HCT116 (cell line): ENCODE results near the gene KRT83. TPM values are rescaled to one million over a fixed set of nuclear protein-coding genes. Genes with fewer than 3 reads are reported as not detected.

Experiments used
- ATAC-seq: fragments of 200-7000 bp; cut with Tn5 transposase; 2 replicates; pipeline ENCODE4 v1.9.1; 2020; ENCODE audit warnings: mild to moderate bottlenecking, moderate library complexity
- BruUV-seq: library from RNA; stranded (reverse); fragments of 400-500 nt; replicated peaks from 2 replicates; lab custom pipeline; 2021; lab: Mats Ljungman, UMichigan
- CTCF ChIA-PET: fragments of 300-600 bp; sonication (Branson Sonifier 250); formaldehyde crosslinking; loops from one replicate; lab custom pipeline; 2021; ENCODE audit warnings: antibody characterized with exemption; lab: Charles Lee
- POLR2A ChIA-PET: fragments of 300-600, 350-600 bp; sonication (Branson Sonifier 250); formaldehyde crosslinking; loops from one replicate; lab custom pipeline; 2021; ENCODE audit warnings: antibody characterized with exemption; lab: Charles Lee
- RAD21 ChIA-PET, 2 experiments: fragments of 300-600 bp; sonication (Branson Sonifier 250); formaldehyde crosslinking; loops; one replicate each; lab custom pipeline; 2023; ENCODE audit warnings: low total read pairs in 2 of 2; ENCODE audit not compliant: uncharacterized antibody in 2 of 2, unreplicated experiment in 2 of 2, low non-redundant PET in 1 of 2; lab: Charles Lee
- DNase-seq: peaks from one replicate; pipeline ENCODE4 v3.0.0-alpha.2; 2010; ENCODE audit warnings: low read depth, low spot score
- H2AFZ ChIP-seq: fragments of 200-600 bp; shearing (Covaris generic), sonication (generic); 2 replicates; pipeline ENCODE4 v1.6.1; 2017; ENCODE audit warnings: low read depth, mixed run types, mixed read lengths, antibody characterized with exemption, low read length; ENCODE audit not compliant: poor library complexity, severe bottlenecking
- H3K27ac ChIP-seq: 2 replicates; pipeline ENCODE4 v1.5.1; 2012; ENCODE audit warnings: low read depth, low read length
- H3K27me3 ChIP-seq: fragments of 200-600 bp; sonication (generic); 2 replicates; pipeline ENCODE4 v1.6.1; 2016; ENCODE audit warnings: mixed run types, low read length, mixed read lengths; ENCODE audit not compliant: insufficient read depth
- H3K36me3 ChIP-seq, 2 experiments: fragments of 200-500 bp in 1 of 2; fragments of 200-600 bp in 1 of 2; sonication (Bioruptor generic) in 1 of 2; sonication (generic) in 1 of 2; 2 replicates each; pipeline versions ENCODE4 v1.5.1 to v1.6.1; 2014 to 2016; ENCODE audit warnings: low read length in 2 of 2, inconsistent platforms in 1 of 2, mixed read lengths in 1 of 2, mixed run types in 1 of 2; ENCODE audit not compliant: insufficient read depth in 2 of 2, control insufficient read depth in 1 of 2
- H3K4me1 ChIP-seq, 2 experiments: fragments of 200-600 bp in 1 of 2; sonication (generic) in 1 of 2; 2 replicates each; pipeline versions ENCODE4 v1.5.1 to v1.6.1; 2012 to 2017; ENCODE audit warnings: low read length in 2 of 2, inconsistent platforms in 1 of 2, mild to moderate bottlenecking in 1 of 2, mixed read lengths in 1 of 2, mixed run types in 1 of 2, moderate library complexity in 1 of 2; ENCODE audit not compliant: insufficient read depth in 2 of 2, control insufficient read depth in 1 of 2
- H3K4me2 ChIP-seq: fragments of 200-600 bp; sonication (generic); 2 replicates; pipeline ENCODE4 v1.6.1; 2017; ENCODE audit warnings: mixed run types, low read length, mixed read lengths
- H3K4me3 ChIP-seq, 2 experiments: fragments of 200-600 bp in 1 of 2; sonication (generic) in 1 of 2; replicated peaks in 1 of 2; 2 replicates each; pipeline ENCODE4 v1.5.1; 2011 to 2016; ENCODE audit warnings: low read length in 2 of 2, control low read depth in 1 of 2, low read depth in 1 of 2, mild to moderate bottlenecking in 1 of 2, mixed read lengths in 1 of 2, mixed run types in 1 of 2
- H3K79me2 ChIP-seq: fragments of 200-600 bp; sonication (generic); 2 replicates; pipeline ENCODE4 v1.6.1; 2017; ENCODE audit warnings: mild to moderate bottlenecking, mixed run types, low read length, moderate library complexity, mixed read lengths; ENCODE audit not compliant: insufficient read depth
- H3K9ac ChIP-seq: fragments of 200-600 bp; sonication (generic); 2 replicates; pipeline ENCODE4 v1.6.1; 2016; ENCODE audit warnings: low read length, mixed read lengths
- H3K9me2 ChIP-seq: fragments of 200-600 bp; sonication (generic), shearing (Covaris generic); 2 replicates; pipeline ENCODE4 v1.6.1; 2017; ENCODE audit warnings: mixed run types, mild to moderate bottlenecking, moderate library complexity; ENCODE audit not compliant: insufficient read depth
- H3K9me3 ChIP-seq, 2 experiments: fragments of 200-500 bp in 1 of 2; fragments of 200-600 bp in 1 of 2; sonication (Bioruptor generic) in 1 of 2; sonication (generic) in 1 of 2; 2 replicates each; pipeline ENCODE4 v1.6.1; 2014 to 2017; ENCODE audit warnings: low read length in 2 of 2, mixed read lengths in 2 of 2, inconsistent platforms in 1 of 2, low read depth in 1 of 2, mild to moderate bottlenecking in 1 of 2, mixed run types in 1 of 2, moderate library complexity in 1 of 2; ENCODE audit not compliant: control insufficient read depth in 1 of 2, insufficient read depth in 1 of 2
- H4K20me1 ChIP-seq: fragments of 200-600 bp; sonication (generic), shearing (Covaris generic); 2 replicates; pipeline ENCODE4 v1.6.1; 2017; ENCODE audit warnings: mixed run types, mild to moderate bottlenecking, moderate library complexity; ENCODE audit not compliant: insufficient read depth
- EGR1 ChIP-seq: IDR thresholded peaks from 2 replicates; pipeline ENCODE4 v1.6.1; 2012; ENCODE audit warnings: low read depth
- ELF1 ChIP-seq: IDR thresholded peaks from 2 replicates; pipeline ENCODE4 v1.6.1; 2012; ENCODE audit warnings: low read depth, borderline replicate concordance
- EZH2phosphoT487 ChIP-seq: fragments of 200-600 bp; IDR thresholded peaks from 2 replicates; pipeline ENCODE4 v1.6.1; 2018; ENCODE audit warnings: antibody characterized with exemption, borderline replicate concordance
- JUND ChIP-seq: IDR thresholded peaks from 2 replicates; pipeline ENCODE4 v1.6.1; 2012
- MAX ChIP-seq: IDR thresholded peaks from 2 replicates; pipeline ENCODE4 v1.6.1; 2012
- POLR2A ChIP-seq: IDR thresholded peaks from 2 replicates; pipeline ENCODE4 v1.7.0; 2011; ENCODE audit warnings: borderline replicate concordance; ENCODE audit not compliant: insufficient read depth, insufficient read length; ENCODE audit errors: extremely low read depth
- POLR2AphosphoS5 ChIP-seq: IDR thresholded peaks from 2 replicates; pipeline ENCODE4 v1.6.1; 2011; ENCODE audit warnings: mild to moderate bottlenecking, low read depth, low read length, moderate library complexity
- RAD21 ChIP-seq: IDR thresholded peaks from 2 replicates; pipeline ENCODE4 v1.6.1; 2012; ENCODE audit warnings: low read depth, mild to moderate bottlenecking
- SP1 ChIP-seq: IDR thresholded peaks from 2 replicates; pipeline ENCODE4 v1.6.1; 2012; ENCODE audit warnings: low read depth
- SRF ChIP-seq: IDR thresholded peaks from 2 replicates; pipeline ENCODE4 v1.6.1; 2012; ENCODE audit warnings: low read depth
- YY1 ChIP-seq: IDR thresholded peaks from 2 replicates; pipeline ENCODE4 v1.6.1; 2011; ENCODE audit warnings: low read length, low read depth, moderate library complexity, mild to moderate bottlenecking; ENCODE audit not compliant: insufficient replicate concordance; ENCODE audit errors: extremely low read depth
- ZFX ChIP-seq: fragments of 450-650 bp; IDR thresholded peaks from 2 replicates; pipeline ENCODE4 v1.6.1; 2017
- ZNF274 ChIP-seq: fragments of 200-500 bp; sonication (Bioruptor generic); IDR thresholded peaks from 2 replicates; pipeline ENCODE4 v1.6.1; 2014; ENCODE audit warnings: mild to moderate bottlenecking, low read depth, low read length, inconsistent platforms
- intact Hi-C: fragments of 100-400 bp; cut with micrococcal nuclease; formaldehyde crosslinking; loops from 2 replicates; pipeline ENCODE4 v1.10.0; 2022
- total RNA-seq: library from RNA; stranded (reverse); gene quantifications from one replicate; pipeline ENCODE4 v1.2.1, GENCODE V29; 2021; ENCODE audit not compliant: unreplicated experiment
- TF ChIP-seq, protein P1 (sequence below), 3 experiments: fragments of 200-600 bp in 1 of 3; sonication (generic) in 1 of 3; IDR thresholded peaks in 2 of 3; conservative IDR thresholded peaks in 1 of 3; 2 replicates each; pipeline ENCODE4 v1.5.1; 2012 to 2017; ENCODE audit warnings: low read depth in 2 of 3, low read length in 2 of 3, antibody characterized with exemption in 1 of 3, borderline replicate concordance in 1 of 3, control low read depth in 1 of 3, mild to moderate bottlenecking in 1 of 3, mixed read lengths in 1 of 3, mixed run types in 1 of 3, moderate library complexity in 1 of 3; ENCODE audit not compliant: insufficient read depth in 1 of 3

Gene KRT83
- total RNA-seq, 1 experiment from 2014 or later: not detected

- H4K20me1 ChIP-seq: no peaks in the 10 kb centered on the region
- no TSS peak for BruUV-seq
- no peaks in the 10 kb centered on the region; a peak in 1 of 4 replicates for H3K4me1 ChIP-seq
- H3K9me2 ChIP-seq: no peaks in the 10 kb centered on the region
- CTCF ChIA-PET: interaction anchor here (1.1 to 1.2 kb wide), 3 partner anchors 12 to 144 kb away, joined by 3 to 4 read pairs (median 3); no protein-coding TSS in a partner anchor
- POLR2A ChIA-PET: no interaction called here
- intact Hi-C loops: no loop called here
- no peak overlapping the region for H2AFZ ChIP-seq
- RAD21 ChIA-PET: no interaction called here
- no peaks in the 10 kb centered on the region for H3K27me3 ChIP-seq
- no peaks in the 10 kb centered on the region for H3K36me3 ChIP-seq
- no peak overlapping the region for H3K4me3 ChIP-seq
- H3K9ac ChIP-seq: no peak overlapping the region
- ATAC-seq (no peak), DNase-seq (no peak)
- H3K9me3 ChIP-seq: no peaks in the 10 kb centered on the region
- TF ChIP-seq EZH2phosphoT487 (no peak), ELF1 (no peak), POLR2AphosphoS5 (no peak), RAD21 (no peak), ZNF274 (no peak), JUND (no peak)
- H3K27ac ChIP-seq: no peak overlapping the region
- H3K4me2 ChIP-seq: no peak overlapping the region
- H3K79me2 ChIP-seq: no peaks in the 10 kb centered on the region
Measured at GRCh38 chr12:52360106-52360662, 39.0 kb upstream of the KRT83 start.

- TF ChIP-seq SP1 (no peak), EGR1 (no peak), MAX (no peak), ELF1 (no peak), POLR2A (no peak), SRF (no peak), ZFX (no peak), YY1 (no peak)
- TF ChIP-seq, protein P1, sequence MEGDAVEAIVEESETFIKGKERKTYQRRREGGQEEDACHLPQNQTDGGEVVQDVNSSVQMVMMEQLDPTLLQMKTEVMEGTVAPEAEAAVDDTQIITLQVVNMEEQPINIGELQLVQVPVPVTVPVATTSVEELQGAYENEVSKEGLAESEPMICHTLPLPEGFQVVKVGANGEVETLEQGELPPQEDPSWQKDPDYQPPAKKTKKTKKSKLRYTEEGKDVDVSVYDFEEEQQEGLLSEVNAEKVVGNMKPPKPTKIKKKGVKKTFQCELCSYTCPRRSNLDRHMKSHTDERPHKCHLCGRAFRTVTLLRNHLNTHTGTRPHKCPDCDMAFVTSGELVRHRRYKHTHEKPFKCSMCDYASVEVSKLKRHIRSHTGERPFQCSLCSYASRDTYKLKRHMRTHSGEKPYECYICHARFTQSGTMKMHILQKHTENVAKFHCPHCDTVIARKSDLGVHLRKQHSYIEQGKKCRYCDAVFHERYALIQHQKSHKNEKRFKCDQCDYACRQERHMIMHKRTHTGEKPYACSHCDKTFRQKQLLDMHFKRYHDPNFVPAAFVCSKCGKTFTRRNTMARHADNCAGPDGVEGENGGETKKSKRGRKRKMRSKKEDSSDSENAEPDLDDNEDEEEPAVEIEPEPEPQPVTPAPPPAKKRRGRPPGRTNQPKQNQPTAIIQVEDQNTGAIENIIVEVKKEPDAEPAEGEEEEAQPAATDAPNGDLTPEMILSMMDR (IDR thresholded peaks at IDR 0.05 in 2 of 3, conservative IDR thresholded peaks at IDR 0.05 in 1 of 3; ENCODE audit: borderline replicate concordance in 1 of 3, insufficient read depth in 1 of 3, low read depth in 2 of 3, low read length in 2 of 3): no peak
- H3K9me2 ChIP-seq: no peaks in the 10 kb centered on the region
- H3K36me3 ChIP-seq: no peaks in the 10 kb centered on the region
- POLR2A ChIA-PET: no interaction called here
- no peaks in the 10 kb centered on the region for H3K9me3 ChIP-seq
- no peak for DNase-seq
- CTCF ChIA-PET: interaction anchor here (1.2 kb wide), 1 partner anchor 13 kb away, joined by 4 read pairs; no protein-coding TSS in a partner anchor
- no peak overlapping the region for H3K4me2 ChIP-seq
- H3K9ac ChIP-seq: no peak overlapping the region
- no peaks in the 10 kb centered on the region for H4K20me1 ChIP-seq
- H3K4me1 ChIP-seq: no peaks in the 10 kb centered on the region; a peak in 1 of 4 replicates
- BruUV-seq: no TSS peak
- RAD21 ChIA-PET: no interaction called here
- ATAC-seq: no peak
- no peak overlapping the region for H3K4me3 ChIP-seq
- H3K27me3 ChIP-seq: no peaks in the 10 kb centered on the region
- no peak overlapping the region for H3K27ac ChIP-seq
- intact Hi-C loops: no loop called here
- no peak overlapping the region for H2AFZ ChIP-seq
- H3K79me2 ChIP-seq: no peaks in the 10 kb centered on the region
Measured at GRCh38 chr12:52359621-52360061, 38.4 kb upstream of the KRT83 start.
